ENCODE measurements around the gene EXOC6.

- TF ChIP-seq CTCF (conservative IDR thresholded peaks at IDR 0.05; ENCODE audit: low read length) (no peak), EZH2phosphoT487 (IDR thresholded peaks at IDR 0.05; ENCODE audit: borderline replicate concordance) (no peak)
Measured at GRCh38 chr10:93098816-93099215, 250.5 kb downstream of the EXOC6 start.

All from Loucy (cell line).